HT-29 (cell line): ENCODE data around the gene KRT33A. TPM values are rescaled to one million over a fixed set of nuclear protein-coding genes. Genes with fewer than 3 reads are reported as not detected.

Source experiments
- DNase-seq: peaks from one replicate; pipeline ENCODE4 v3.0.0-alpha.2; 2015; ENCODE audit warnings: low spot score
- total RNA-seq: library from RNA; depleted of rRNA; stranded (reverse); fragments of >200 nt; shearing (Covaris generic); gene quantifications from 2 replicates; pipeline ENCODE4 v1.2.3, GENCODE V29; 2014; rRNA removed

Gene KRT33A
- total RNA-seq, 1 experiment from 2014 or later = not detected

- no peak for DNase-seq
These were observed 47.6 kb downstream of the KRT33A start for GRCh38 chr17:41302981-41303380.

- DNase-seq = no peak
These were observed 48.4 kb downstream of the KRT33A start, which contains the start of gene KRTAP29-1 for GRCh38 chr17:41301916-41302901. Gene KRTAP29-1 (minus strand): TSS chr17:41302851. CDS start chr17:41302851, 0 bp downstream.

GRCh38 chr17:41301204-41301790 is 49.3 kb downstream of the KRT33A start:
- DNase-seq = no peak

- DNase-seq = no peak
These were observed 52.0 kb downstream of the KRT33A start for GRCh38 chr17:41298458-41299135.

GRCh38 chr17:41296846-41297245 is 53.8 kb downstream of the KRT33A start:
- no peak for DNase-seq

Other genes starting within 250 kb of the KRT33A start
- gene KRTAP4-16, start 248.6 kb downstream of the KRT33A start, total RNA-seq = not detected in 2 replicates
- not detected in 2 replicates for gene KRTAP4-9, start 245.4 kb downstream of the KRT33A start, total RNA-seq
- gene KRTAP4-11, start 232.5 kb downstream of the KRT33A start, total RNA-seq = not detected in 2 replicates
- gene KRTAP4-12, start 226.6 kb downstream of the KRT33A start, total RNA-seq = not detected in 2 replicates
- gene KRTAP4-6, start 210.3 kb downstream of the KRT33A start, total RNA-seq = not detected in 2 replicates
- not detected in 2 replicates for gene KRTAP4-5, start 201.0 kb downstream of the KRT33A start, total RNA-seq
- not detected in 2 replicates for gene KRTAP4-4, start 190.1 kb downstream of the KRT33A start, total RNA-seq
- gene KRTAP4-3, start 182.6 kb downstream of the KRT33A start, total RNA-seq = not detected in 2 replicates
- not detected in 2 replicates for gene KRTAP4-2, start 172.6 kb downstream of the KRT33A start, total RNA-seq
- gene KRTAP4-1, start 165.9 kb downstream of the KRT33A start, total RNA-seq = not detected in 2 replicates
- gene KRTAP9-1, start 160.9 kb downstream of the KRT33A start, total RNA-seq = not detected in 2 replicates
- gene KRTAP9-2, start 124.2 kb downstream of the KRT33A start, total RNA-seq = not detected in 2 replicates
- not detected in 2 replicates for gene KRTAP9-3, start 118.4 kb downstream of the KRT33A start, total RNA-seq
- gene KRTAP9-8, start 112.8 kb downstream of the KRT33A start, total RNA-seq = not detected in 2 replicates
- not detected in 2 replicates for gene KRTAP9-4, start 101.1 kb downstream of the KRT33A start, total RNA-seq
- gene KRTAP9-9, start 95.4 kb downstream of the KRT33A start, total RNA-seq = not detected in 2 replicates
- not detected in 2 replicates for gene KRTAP9-6, start 85.5 kb downstream of the KRT33A start, total RNA-seq
- gene KRTAP9-7, start 75.1 kb downstream of the KRT33A start, total RNA-seq = not detected in 2 replicates
- not detected in 2 replicates for gene KRTAP29-1, start 48.0 kb downstream of the KRT33A start, total RNA-seq
- gene KRTAP16-1, start 41.5 kb downstream of the KRT33A start, total RNA-seq = not detected in 2 replicates
- not detected in 2 replicates for gene KRTAP17-1, start 35.1 kb downstream of the KRT33A start, total RNA-seq
- not detected in 2 replicates for gene KRT33B, start 19.0 kb upstream of the KRT33A start, total RNA-seq
- not detected in 2 replicates for gene KRT34, start 31.5 kb upstream of the KRT33A start, total RNA-seq
- not detected in 2 replicates for gene KRT31, start 46.8 kb upstream of the KRT33A start, total RNA-seq
- not detected in 2 replicates for gene KRT37, start 73.8 kb upstream of the KRT33A start, total RNA-seq
- gene KRT38, start 90.2 kb upstream of the KRT33A start, total RNA-seq = not detected in 2 replicates
- gene KRT32, start 116.6 kb upstream of the KRT33A start, total RNA-seq = not detected in 2 replicates
- gene KRT35, start 130.3 kb upstream of the KRT33A start, total RNA-seq = not detected in 2 replicates
- not detected in 2 replicates for gene KRT36, start 139.1 kb upstream of the KRT33A start, total RNA-seq
- 35.5 and 45.8 TPM in 2 replicates for gene KRT13, start 154.8 kb upstream of the KRT33A start, total RNA-seq
- gene KRT15, start 168.1 kb upstream of the KRT33A start, total RNA-seq = 14.1 and 15.9 TPM in 2 replicates
- gene KRT19, start 177.5 kb upstream of the KRT33A start, total RNA-seq = 2,402 and 2,405 TPM in 2 replicates
- not detected in 2 replicates for gene KRT9, start 221.2 kb upstream of the KRT33A start, total RNA-seq
- not detected in 2 replicates for gene KRT14, start 236.1 kb upstream of the KRT33A start, total RNA-seq